GM19239 (cell line): ENCODE results near the gene RXRB.
A peak's percentile ranks its signal among the peaks of the same experiment; 100 is the strongest.

Experiments used
- DNase-seq: peaks from one replicate; pipeline ENCODE4 v3.0.0; 2011; ENCODE audit warnings: low spot score; ENCODE audit not compliant: insufficient read length
- FAIRE-seq: peaks from 2 replicates; lab custom pipeline; 2011; peaks lifted over from hg19 to GRCh38; lab: Jason Lieb, UNC

RXRB gene

DNA sequence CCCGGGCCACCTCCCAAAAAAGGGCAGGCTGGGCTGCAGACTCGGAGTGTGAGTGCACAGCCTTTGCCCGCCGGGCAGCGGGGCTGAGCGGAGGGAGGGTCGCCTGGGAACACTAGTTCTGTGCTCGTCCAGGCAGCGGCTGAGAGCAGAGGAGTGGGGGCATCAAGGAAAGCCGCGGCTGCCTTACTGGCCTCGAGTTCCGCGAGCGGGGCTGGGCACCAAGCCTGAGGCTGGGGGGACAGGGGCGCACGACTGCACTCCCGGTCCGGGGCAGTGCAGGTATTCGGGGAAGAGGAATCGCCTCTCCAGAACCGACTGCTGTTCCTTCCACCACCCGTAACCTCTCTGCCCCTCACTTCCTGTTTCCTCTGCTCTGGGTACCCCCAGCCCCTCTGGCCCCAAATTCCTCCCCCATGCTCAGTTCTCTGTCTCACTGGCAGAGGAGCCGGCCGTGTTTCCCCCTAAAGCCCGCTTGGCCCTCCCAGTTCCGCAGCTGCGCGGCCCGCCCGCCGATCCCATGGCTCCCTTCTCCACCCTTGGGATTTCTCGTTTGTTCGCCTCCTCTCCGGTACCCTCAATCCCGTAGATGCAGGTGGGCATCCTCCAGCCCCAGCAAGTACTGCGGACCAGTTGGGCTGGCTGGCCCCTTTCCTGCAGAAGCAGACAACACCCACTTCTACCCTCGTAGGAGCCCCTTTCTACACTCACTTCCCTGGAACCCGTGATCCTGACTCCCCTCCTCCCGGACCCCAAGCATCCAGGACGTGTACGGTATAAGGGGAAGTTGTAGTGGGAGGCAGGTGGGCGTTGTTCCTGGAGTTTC, 12.9 kb upstream of the RXRB start:
- FAIRE-seq (no peak), DNase-seq (no peak)

DNA sequence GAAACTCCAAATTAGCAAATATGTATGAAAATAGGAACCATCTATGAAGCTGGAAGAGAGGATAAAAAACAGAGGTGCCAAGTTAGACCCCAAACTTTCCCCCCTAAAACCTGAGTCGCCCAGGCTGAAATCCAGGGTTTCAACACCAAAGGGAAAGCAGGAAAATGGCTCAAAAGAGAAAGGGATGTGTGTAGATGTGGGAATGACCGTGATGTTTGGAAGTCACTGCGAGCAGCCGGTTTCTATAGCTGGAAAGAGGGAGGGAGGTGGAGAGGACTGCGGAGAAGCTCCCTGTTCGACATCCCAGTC, 12.3 kb upstream of the RXRB start:
- FAIRE-seq (no peak), DNase-seq (no peak)

DNA sequence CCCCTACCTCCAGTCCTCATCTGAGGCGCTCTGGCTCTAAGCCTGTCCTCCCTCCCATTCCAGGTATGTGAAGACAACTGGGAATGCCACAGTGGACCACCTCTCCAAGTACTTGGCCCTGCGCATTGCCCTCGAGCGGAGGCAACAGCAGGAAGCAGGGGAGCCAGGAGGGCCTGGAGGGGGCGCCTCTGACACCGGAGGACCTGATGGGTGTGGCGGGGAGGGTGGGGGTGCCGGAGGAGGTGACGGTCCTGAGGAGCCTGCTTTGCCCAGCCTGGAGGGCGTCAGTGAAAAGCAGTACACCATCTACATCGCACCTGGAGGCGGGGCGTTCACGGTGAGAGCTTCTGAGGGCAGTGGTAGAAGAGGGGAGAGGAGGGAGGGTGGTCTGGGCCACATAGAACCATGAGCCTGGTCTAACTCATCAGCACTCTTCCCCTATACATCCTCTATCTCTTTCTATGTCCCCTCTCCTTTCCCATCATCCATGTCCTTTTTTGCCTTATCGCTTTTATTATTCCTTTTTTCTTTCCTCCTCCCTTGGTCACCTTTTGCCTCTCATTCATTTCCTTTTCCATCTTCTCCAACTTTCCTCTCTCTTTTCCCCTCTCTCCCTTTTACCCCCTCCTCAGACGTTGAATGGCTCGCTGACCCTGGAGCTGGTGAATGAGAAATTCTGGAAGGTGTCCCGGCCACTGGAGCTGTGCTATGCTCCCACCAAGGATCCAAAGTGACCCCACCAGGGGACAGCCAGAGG, 11.4 kb upstream of the RXRB start:
- DNase-seq (no peak), FAIRE-seq (no peak)

DNA sequence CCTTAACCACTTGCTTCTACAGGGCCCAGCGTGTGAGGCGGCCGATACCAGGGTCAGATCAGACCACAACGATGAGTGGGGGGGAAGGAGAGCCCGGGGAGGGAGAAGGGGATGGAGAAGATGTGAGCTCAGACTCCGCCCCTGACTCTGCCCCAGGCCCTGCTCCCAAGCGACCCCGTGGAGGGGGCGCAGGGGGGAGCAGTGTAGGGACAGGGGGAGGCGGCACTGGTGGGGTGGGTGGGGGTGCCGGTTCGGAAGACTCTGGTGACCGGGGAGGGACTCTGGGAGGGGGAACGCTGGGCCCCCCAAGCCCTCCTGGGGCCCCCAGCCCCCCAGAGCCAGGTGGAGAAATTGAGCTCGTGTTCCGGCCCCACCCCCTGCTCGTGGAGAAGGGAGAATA, 10.7 kb upstream of the RXRB start:
- FAIRE-seq (no peak), DNase-seq (no peak)

DNA sequence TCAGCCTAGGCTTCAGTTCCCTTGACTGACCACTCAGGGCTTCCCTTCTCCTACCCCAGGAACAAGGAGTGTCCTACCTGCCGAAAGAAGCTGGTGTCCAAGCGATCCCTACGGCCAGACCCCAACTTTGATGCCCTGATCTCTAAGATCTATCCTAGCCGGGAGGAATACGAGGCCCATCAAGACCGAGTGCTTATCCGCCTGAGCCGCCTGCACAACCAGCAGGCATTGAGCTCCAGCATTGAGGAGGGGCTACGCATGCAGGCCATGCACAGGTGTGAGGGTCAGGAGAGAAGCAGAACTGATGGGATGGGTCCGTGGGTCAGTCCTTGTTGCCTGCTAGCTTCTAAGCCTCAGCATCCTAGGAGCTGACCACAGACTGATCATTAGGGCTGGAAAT, 9.4 kb upstream of the RXRB start:
- no peak for DNase-seq
- no peak for FAIRE-seq

DNA sequence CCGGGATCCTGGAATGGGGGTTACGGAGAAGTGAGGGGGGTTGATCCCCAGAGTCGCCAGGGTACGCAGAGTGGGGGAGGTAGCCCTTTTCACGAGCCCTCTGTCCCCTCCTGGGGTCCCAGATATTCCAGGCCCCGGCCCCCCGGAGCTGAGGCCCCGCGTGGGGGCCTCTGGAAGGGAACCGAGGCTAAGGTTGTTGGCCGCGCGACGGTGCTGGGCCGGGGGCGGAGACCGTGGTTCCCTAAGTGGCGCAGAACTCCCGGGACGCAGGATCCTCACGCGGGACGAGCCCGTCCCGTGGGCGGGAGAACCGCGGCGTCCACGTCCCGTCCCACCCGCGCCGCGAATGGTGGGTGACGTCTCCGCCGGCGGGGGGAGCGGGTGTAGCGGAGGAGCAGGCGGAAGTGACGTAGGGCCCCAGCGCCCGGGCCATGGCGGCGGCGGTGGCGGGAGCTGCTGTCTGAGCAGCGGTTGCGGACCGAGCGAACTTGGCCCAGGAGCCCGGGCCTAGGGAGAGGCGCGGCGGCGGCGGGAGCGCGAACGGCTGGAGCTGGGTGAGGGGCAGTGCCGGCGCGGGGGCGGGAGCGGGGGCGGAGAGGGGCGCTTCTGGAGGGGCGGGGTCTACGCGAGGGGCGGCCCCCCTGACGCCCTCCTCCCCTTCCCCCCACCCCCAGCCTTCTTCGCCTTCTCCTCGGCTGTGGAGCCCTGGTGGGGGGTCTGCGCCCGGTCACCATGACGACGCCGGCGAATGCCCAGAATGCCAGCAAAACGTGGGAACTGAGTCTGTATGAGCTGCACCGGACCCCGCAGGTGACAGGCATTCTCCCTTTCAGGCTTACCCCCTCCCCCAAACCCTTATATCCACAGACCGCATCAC, 7.9 kb upstream of the RXRB start, which contains the start of gene RING1:
TSS of gene RING1 (plus strand) at position 410 of the 877 bp plus-strand sequence. CDS start at position 733, 323 bp downstream.
- DNase-seq, result peak; percentile 90
- peak; percentile 64 for FAIRE-seq

DNA sequence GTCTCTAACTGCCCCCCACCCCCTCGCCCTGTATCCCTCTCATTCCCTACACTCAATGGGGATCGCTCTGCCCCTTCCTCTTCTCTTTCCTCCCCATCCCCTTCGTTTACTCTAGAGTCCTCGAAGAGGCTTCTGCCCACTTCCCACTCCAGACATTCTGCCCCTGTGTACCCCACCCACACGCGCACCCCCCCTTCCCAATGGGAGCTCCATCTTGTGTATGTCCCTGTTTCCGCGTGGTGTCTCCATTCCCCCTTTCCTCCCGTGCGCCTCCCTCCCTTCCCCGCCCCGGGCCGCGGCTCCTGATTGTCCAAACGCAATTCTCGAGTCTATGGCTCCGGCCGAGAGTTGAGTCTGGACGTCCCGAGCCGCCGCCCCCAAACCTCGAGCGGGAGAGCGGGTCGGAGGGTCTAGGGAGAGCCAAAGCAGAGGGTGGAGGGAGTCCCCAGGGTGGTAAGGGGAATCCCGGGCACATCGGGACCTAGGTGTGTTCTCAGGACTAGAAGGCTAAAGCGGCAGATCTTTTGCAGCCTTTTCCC, 7.2 kb upstream of the RXRB start:
- FAIRE-seq (peak; percentile 73), DNase-seq (no peak)

DNA sequence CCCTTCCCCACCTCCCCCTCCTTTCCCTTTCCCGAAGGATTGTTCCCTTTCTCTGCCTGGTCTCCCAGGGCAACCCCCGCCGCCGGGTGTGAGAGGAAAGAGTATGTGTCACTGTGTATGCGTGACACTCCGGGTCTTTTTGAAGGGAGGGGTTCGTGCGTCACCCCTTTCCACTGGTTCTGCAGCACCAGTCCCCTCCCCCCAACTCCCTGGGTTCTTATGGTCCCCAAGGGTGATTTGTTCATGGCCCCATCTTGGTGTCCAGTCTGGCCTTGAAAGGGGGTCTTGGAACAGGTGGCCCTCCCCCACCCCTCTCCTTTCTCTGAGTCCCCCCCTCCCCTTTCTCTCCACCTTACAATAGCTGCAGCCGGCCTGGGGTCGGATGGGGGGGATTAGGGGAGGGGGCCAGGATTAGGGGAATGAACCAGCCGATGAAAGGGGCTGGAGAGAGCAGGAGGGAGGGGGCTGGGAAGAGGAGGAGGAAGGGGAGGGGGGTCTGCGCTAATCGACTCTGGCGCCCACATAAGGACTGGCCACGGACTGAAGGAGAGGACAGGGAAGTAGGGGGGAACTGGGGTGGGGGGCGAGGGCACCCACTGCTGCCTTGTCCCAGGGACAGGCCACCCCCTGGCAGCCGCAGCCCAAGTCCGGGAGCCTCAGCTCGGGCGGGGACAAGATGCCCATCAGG, 6.5 kb upstream of the RXRB start:
- DNase-seq, result no peak

DNA sequence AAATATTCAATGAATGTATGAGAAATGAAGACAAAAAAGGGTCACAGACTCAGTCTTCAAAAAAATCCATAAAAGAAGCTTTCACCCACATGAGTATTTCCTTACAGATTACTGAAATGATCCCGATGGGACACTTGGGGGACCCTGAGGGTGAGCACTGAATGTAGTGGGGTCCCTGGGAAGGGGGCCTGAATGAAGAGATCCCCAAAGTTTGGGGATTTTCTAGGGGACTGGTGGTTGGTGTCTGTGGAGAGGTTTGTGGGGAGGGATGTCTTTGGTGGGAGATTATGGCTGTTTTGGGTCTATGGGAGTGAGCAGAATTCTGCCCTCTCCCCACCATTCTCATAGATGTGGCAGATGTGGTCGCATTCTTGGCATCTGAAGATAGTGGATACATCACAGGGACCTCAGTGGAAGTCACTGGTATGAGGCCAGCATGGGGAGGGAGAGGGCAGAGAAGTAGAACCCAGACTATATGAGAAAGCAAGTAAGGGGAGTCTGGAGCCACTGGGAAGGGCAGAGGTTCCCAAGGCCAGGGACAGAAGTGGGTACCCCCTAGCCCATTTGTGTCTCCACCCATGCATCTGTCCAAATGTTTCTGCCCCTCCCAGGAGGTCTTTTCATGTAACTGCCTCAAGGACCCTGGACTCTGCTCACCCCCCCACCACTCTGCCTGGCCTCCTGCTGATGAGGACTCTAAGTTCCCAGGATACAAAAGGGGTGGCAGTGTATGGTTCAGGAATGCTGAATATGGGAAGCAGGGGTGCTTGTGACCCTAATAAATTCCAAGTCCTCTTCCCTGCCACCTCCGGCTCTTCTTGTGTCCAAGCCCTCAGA, 5.8 kb upstream of the RXRB start:
- FAIRE-seq (no peak), DNase-seq (no peak)

More for the DNA sequence above, 6.5 kb upstream of the RXRB start:
- FAIRE-seq, result no peak

DNA sequence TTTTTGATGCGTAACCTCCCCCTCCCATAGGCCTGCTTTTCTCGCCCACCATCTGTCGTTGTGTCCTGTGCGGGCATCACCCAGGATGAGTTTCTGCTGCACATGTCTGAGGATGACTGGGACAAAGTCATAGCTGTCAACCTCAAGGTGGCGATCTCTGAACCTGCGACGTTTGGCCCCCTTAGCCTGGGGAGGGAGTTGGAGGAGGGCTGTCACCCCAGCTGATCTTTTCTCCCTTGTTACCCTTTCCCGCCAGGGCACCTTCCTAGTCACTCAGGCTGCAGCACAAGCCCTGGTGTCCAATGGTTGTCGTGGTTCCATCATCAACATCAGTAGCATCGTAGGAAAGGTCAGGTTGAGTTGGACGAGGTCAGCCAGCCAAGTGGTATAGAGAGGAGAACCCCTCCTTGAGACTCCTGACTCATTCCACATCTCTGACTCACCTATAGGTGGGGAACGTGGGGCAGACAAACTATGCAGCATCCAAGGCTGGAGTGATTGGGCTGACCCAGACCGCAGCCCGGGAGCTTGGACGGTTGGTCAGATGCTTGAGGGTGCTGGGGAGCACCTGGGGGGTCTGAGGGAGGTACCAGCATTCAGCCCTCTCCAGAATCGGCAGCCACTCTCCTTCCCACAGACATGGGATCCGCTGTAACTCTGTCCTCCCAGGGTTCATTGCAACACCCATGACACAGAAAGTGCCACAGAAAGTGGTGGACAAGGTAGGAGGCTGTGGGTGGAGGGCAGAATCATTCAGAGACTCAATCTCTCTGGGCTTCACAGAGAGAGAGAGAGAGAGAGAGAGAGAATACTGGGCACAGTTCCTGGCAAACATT, 4.9 kb upstream of the RXRB start:
- DNase-seq (no peak), FAIRE-seq (no peak)

DNA sequence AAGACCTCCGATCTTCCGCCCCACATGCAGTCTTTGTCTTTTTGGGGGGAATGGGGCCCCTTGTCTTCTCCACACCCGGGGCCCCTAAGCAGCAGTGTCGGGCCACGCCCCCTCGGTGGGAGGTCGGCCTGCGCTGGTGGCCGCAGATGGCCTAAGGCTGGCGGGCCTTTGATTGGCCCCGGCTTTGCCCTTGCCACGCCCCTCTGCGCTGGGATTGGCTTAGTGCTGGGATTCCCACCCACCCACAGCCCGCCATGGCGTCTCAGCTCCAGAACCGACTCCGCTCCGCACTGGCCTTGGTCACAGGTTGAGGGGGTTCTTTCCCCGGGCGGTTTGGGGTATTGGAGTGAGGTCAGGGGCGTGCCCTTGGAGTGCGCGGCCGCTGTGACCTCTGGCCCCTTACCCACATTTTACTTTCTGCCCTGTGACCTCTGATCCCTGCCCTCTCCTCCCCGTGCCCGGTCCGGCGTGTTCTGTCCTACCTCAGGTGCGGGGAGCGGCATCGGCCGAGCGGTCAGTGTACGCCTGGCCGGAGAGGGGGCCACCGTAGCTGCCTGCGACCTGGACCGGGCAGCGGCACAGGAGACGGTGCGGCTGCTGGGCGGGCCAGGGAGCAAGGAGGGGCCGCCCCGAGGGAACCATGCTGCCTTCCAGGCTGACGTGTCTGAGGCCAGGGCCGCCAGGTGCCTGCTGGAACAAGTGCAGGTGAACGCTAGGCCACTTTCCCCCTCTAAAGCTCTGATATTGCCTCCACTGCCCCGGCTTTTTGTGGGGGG, 4.1 kb upstream of the RXRB start, which contains the start of gene HSD17B8:
TSS of gene HSD17B8 (plus strand) at position 241 of the 776 bp plus-strand sequence. CDS start at position 255, 14 bp downstream.
- peak; percentile 84 for FAIRE-seq
- DNase-seq, result peak; percentile 93

DNA sequence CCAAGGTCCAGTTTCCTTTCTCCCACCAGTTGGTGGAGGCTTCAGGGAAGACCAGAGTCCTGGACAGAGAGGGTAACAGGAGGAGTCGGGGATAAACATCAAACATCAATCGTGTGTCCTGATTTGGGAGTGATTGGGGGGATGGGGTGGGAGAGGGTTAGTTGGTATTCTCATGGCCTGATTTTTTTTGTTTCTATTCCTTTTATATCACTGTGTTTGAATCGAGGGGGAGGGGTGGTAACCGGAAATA, 3.6 kb upstream of the RXRB start:
- FAIRE-seq (no peak), DNase-seq (no peak)

DNA sequence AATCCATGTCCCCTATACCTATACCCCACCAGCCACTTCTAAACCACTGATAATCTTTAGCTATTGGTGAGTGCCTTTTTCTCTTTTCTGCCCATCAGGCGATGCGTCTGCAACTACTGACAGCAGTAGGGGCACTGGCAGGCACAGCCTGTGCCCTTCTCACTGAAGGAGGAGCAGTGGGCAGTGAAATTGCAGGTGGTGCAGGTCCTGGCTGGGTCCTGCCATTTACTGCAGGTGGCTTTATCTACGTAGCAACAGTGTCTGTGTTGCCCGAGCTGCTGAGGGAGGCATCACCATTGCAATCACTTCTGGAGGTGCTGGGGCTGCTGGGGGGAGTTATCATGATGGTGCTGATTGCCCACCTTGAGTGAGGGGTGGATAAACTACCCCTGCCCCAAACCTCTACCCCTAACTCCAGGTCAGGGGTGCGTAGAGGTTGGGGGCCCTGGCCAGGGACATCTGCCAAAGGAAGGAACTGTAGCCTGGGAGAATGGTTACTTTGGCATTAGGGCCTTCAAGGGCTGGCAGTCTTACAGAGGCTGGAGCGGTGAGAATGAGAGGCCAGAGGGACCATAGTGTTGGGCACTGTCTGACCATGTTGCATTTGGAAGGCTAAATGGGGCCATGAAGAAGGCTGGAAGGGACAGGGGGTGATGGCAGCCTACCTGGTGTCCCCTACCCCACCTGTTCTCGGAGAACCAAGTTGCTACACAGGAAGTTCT, 3.1 kb upstream of the RXRB start:
- FAIRE-seq, result no peak
- no peak for DNase-seq

DNA sequence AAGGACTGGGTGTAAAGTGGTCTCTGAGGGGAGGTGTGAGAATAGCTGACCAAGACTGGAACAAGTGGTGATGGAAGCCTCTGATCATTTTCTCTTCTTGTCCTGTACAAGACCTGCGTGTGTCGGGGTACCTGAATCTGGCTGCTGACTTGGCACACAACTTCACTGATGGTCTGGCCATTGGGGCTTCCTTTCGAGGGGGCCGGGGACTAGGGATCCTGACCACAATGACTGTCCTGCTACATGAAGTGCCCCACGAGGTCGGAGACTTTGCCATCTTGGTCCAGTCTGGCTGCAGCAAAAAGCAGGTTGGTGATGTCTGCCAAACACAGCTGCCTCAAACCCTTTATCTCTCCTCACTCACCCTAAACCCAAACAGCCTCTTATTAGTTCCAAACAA, 2.3 kb upstream of the RXRB start:
- FAIRE-seq, result no peak
- no peak for DNase-seq

DNA sequence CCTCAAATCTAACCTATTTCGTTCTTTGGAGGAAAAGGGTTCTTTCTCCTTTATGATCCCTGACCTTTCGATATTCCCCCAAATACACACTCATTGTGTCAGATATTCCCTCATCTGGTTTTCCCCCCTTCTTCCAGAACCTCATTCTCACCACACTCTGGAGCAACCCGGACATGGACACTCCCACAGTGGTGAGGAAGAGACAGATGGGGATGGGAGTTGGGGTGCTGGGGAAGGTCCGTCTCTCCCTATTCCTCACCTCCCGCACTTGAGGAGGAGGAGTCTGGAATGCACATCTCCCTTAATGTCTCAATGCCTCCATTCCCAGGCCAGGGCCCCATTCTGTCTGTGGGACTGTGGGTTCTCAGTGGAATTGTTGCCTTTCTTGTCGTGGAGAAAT, 1.5 kb upstream of the RXRB start:
- DNase-seq, result no peak
- no peak for FAIRE-seq

DNA sequence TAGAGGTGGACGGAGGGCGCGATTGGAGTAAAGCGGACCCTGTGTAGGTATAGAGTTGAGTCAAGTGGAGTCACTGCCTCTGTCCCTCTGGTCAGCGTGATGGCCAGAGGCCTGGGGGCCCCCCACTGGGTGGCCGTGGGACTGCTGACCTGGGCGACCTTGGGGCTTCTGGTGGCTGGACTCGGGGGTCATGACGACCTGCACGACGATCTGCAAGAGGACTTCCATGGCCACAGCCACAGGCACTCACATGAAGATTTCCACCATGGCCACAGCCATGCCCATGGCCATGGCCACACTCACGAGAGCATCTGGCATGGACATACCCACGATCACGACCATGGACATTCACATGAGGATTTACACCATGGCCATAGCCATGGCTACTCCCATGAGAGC, 681 bp upstream of the RXRB start:
- DNase-seq (no peak), FAIRE-seq (no peak)

DNA sequence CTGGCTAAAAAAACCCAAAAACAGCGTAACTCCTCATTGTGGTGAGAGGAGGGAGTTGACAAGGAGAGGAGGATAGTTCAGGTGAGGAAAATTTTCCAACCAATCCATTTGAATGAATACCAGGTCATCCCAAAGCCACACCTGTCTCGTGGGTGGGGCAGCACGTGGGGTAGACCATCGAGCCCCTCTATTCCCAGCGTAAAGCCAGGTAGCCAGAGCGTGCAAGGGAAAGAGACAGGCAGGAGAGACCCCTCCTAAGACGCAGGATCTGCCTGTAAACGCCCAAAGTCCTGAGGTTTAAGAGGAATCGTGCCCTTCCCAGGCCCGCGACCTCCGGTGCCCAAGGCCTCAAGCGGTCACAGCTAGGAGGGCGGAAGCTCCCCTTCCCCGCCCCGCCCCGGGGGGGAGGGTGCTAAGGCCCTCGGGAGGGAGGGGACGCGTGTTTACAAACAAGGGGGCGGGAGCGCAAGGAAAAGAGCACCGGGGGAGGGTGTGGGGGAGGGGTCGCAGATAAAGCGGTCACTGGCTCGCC, 712 bp downstream of the RXRB start:
- DNase-seq (peak; percentile 68), FAIRE-seq (peak; percentile 65)
